SK-N-SH treated with all-trans-retinoic acid at 6 μM for 48 hours (cell line): ENCODE data around the gene NFYB.
A peak's percentile ranks its signal among the peaks of the same experiment; 100 is the strongest.
"Not testable (repeated sequence)": the region's sequence is repeated elsewhere in the genome, so short reads cannot be mapped to it uniquely, and the experiment has no call there.

Experiments used
- ATAC-seq: fragments of 200-7000 bp; cut with Tn5 transposase; 3 replicates; pipeline ENCODE4 v1.9.1; 2020; ENCODE audit warnings: mild to moderate bottlenecking, moderate library complexity
- BACH2 ChIP-seq: fragments of 250-450 bp; sonication (Bioruptor Pico); IDR thresholded peaks from 2 replicates; pipeline ENCODE4 v1.9.0; 2021; ENCODE audit warnings: mild to moderate bottlenecking, borderline replicate concordance
- CSDC2 ChIP-seq: fragments of 250-450 bp; sonication (Bioruptor Pico); IDR thresholded peaks from 2 replicates; pipeline ENCODE4 v1.5.0; 2020; ENCODE audit warnings: mild to moderate bottlenecking, moderate library complexity
- ESRRG ChIP-seq: fragments of 250-450 bp; sonication (Bioruptor Pico); IDR thresholded peaks from 2 replicates; pipeline ENCODE4 v1.6.1; 2021; ENCODE audit warnings: mild to moderate bottlenecking
- GLIS3 ChIP-seq: fragments of 250-450 bp; sonication (Bioruptor Pico); IDR thresholded peaks from 2 replicates; pipeline ENCODE4 v1.5.0; 2020; ENCODE audit warnings: mild to moderate bottlenecking, moderate library complexity
- OSR1 ChIP-seq: fragments of 250-450 bp; sonication (Bioruptor Pico); IDR thresholded peaks from 2 replicates; pipeline ENCODE4 v1.8.0; 2022; ENCODE audit warnings: moderate library complexity, mild to moderate bottlenecking, inconsistent platforms
- PPARA ChIP-seq: fragments of 250-450 bp; sonication (Bioruptor Pico); IDR thresholded peaks from 2 replicates; pipeline ENCODE4 v1.5.0; 2020; ENCODE audit warnings: mild to moderate bottlenecking, borderline replicate concordance
- RARB ChIP-seq: fragments of 250-450 bp; sonication (Bioruptor Pico); IDR thresholded peaks from 2 replicates; pipeline ENCODE4 v1.8.0; 2021; ENCODE audit warnings: mild to moderate bottlenecking, moderate library complexity
- SNAI2 ChIP-seq: fragments of 250-450 bp; sonication (Bioruptor Pico); IDR thresholded peaks from 2 replicates; pipeline ENCODE4 v1.5.0; 2020; ENCODE audit warnings: mild to moderate bottlenecking, moderate library complexity
- TCF4 ChIP-seq: fragments of 250-450 bp; sonication (Bioruptor Pico); IDR thresholded peaks from 2 replicates; pipeline ENCODE4 v1.8.0; 2021; ENCODE audit warnings: mild to moderate bottlenecking, moderate library complexity, borderline replicate concordance
- TOX ChIP-seq: fragments of 250-450 bp; sonication (Bioruptor Pico); IDR thresholded peaks from 2 replicates; pipeline ENCODE4 v1.8.0; 2021; ENCODE audit warnings: mild to moderate bottlenecking, moderate library complexity, borderline replicate concordance
- ZC3H10 ChIP-seq: fragments of 250-450 bp; sonication (Bioruptor Pico); IDR thresholded peaks from 2 replicates; pipeline ENCODE4 v1.5.1; 2021; ENCODE audit warnings: mild to moderate bottlenecking, moderate library complexity
- ZFP3 ChIP-seq: fragments of 250-450 bp; sonication (Bioruptor Pico); IDR thresholded peaks from 2 replicates; pipeline ENCODE4 v1.5.0; 2020; ENCODE audit warnings: mild to moderate bottlenecking, moderate library complexity
- ZFP30 ChIP-seq: fragments of 450-650 bp; formaldehyde crosslinking; IDR thresholded peaks from 2 replicates; pipeline ENCODE4 v1.5.0; 2022; ENCODE audit warnings: mild to moderate bottlenecking, moderate library complexity
- ZNF565 ChIP-seq: fragments of 450-650 bp; formaldehyde crosslinking; conservative IDR thresholded peaks from 2 replicates; pipeline ENCODE4 v1.5.0; 2020; ENCODE audit warnings: low read depth, mild to moderate bottlenecking, moderate library complexity
- ZNF70 ChIP-seq: fragments of 450-650 bp; formaldehyde crosslinking; IDR thresholded peaks from 2 replicates; pipeline ENCODE4 v1.5.0; 2020; ENCODE audit warnings: mild to moderate bottlenecking, moderate library complexity
- ZNF8 ChIP-seq: fragments of 450-650 bp; formaldehyde crosslinking; IDR thresholded peaks from 2 replicates; pipeline ENCODE4 v1.5.0; 2020; ENCODE audit warnings: mild to moderate bottlenecking, moderate library complexity
- TF ChIP-seq, protein P1 (sequence below): fragments of 250-450 bp; sonication (Bioruptor Pico); IDR thresholded peaks from 2 replicates; pipeline ENCODE4 v1.8.0; 2021; ENCODE audit warnings: low read depth, mild to moderate bottlenecking, moderate library complexity, borderline replicate concordance
- TF ChIP-seq, protein P2 (sequence below): fragments of 250-450 bp; sonication (Bioruptor Pico); IDR thresholded peaks from 2 replicates; pipeline ENCODE4 v1.5.1; 2021; ENCODE audit warnings: mild to moderate bottlenecking, moderate library complexity
- TF ChIP-seq, protein P3 (sequence below): fragments of 250-450 bp; sonication (Bioruptor Pico); IDR thresholded peaks from 2 replicates; pipeline ENCODE4 v1.5.1; 2020; ENCODE audit warnings: low read depth, mild to moderate bottlenecking, moderate library complexity
- TF ChIP-seq, protein P4 (sequence below): fragments of 250-450 bp; sonication (Bioruptor Pico); IDR thresholded peaks from 2 replicates; pipeline ENCODE4 v1.5.0; 2020; ENCODE audit warnings: mild to moderate bottlenecking, moderate library complexity

The NFYB gene

DNA sequence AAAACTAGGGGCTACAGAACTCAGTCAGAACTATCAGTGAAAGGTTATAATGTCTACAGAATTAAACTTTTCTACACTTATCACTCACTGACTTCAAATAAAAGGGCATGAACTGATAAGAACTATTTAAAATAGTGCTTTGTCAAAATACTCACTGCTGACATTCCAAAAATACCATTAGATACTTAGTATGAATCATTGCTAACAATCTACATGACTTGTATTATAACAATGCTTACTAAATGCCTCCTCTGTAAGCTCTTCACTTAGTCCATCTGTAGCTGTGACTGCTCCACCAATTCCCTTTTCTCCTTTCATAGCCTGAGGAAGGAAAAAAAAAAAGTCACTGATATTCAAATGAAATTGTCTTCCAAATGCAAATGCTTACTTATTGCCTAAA lies 17.0 kb downstream of the NFYB start (continued):
- no peak for TF ChIP-seq BACH2
- TF ChIP-seq, protein P1, sequence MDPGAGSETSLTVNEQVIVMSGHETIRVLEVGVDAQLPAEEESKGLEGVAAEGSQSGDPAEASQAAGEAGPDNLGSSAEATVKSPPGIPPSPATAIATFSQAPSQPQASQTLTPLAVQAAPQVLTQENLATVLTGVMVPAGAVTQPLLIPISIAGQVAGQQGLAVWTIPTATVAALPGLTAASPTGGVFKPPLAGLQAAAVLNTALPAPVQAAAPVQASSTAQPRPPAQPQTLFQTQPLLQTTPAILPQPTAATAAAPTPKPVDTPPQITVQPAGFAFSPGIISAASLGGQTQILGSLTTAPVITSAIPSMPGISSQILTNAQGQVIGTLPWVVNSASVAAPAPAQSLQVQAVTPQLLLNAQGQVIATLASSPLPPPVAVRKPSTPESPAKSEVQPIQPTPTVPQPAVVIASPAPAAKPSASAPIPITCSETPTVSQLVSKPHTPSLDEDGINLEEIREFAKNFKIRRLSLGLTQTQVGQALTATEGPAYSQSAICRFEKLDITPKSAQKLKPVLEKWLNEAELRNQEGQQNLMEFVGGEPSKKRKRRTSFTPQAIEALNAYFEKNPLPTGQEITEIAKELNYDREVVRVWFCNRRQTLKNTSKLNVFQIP = no peak
- TF ChIP-seq, protein P2, sequence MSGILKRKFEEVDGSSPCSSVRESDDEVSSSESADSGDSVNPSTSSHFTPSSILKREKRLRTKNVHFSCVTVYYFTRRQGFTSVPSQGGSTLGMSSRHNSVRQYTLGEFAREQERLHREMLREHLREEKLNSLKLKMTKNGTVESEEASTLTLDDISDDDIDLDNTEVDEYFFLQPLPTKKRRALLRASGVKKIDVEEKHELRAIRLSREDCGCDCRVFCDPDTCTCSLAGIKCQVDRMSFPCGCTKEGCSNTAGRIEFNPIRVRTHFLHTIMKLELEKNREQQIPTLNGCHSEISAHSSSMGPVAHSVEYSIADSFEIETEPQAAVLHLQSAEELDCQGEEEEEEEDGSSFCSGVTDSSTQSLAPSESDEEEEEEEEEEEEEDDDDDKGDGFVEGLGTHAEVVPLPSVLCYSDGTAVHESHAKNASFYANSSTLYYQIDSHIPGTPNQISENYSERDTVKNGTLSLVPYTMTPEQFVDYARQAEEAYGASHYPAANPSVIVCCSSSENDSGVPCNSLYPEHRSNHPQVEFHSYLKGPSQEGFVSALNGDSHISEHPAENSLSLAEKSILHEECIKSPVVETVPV = no peak

DNA sequence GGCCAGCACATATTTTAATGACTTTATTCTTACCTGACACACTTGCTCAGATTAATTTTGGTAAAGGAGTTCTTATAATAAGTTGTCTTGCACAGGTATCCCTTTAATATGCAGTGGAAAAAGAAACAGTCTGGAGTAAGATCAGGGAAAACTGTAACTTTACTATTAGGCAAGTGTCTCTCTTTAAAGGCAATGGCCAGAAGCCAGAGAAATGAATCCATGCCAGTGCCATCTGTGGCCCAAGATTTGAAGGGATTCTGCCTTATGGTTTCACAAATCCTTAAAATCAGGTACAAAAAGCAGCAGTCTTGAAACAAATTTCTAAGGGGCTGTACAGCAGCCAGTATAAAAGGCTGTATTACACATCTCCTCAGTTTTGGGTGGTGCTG lies 22.4 kb downstream of the NFYB start:
- ATAC-seq = no peak
- no peak for TF ChIP-seq ZFP3 (CRISPR knock-in tag)
- TF ChIP-seq ESRRG (CRISPR knock-in tag) = no peak
- no peak for TF ChIP-seq PPARA (CRISPR knock-in tag)
- TF ChIP-seq, protein P3, sequence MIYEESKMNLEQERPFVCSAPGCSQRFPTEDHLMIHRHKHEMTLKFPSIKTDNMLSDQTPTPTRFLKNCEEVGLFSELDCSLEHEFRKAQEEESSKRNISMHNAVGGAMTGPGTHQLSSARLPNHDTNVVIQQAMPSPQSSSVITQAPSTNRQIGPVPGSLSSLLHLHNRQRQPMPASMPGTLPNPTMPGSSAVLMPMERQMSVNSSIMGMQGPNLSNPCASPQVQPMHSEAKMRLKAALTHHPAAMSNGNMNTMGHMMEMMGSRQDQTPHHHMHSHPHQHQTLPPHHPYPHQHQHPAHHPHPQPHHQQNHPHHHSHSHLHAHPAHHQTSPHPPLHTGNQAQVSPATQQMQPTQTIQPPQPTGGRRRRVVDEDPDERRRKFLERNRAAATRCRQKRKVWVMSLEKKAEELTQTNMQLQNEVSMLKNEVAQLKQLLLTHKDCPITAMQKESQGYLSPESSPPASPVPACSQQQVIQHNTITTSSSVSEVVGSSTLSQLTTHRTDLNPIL (CRISPR knock-in tag) = no peak
- TF ChIP-seq SNAI2 (CRISPR knock-in tag) = no peak
- TF ChIP-seq TOX (CRISPR knock-in tag) = no peak
- TF ChIP-seq ZNF8 (CRISPR knock-in tag) = no peak
- TF ChIP-seq, all 23 proteins: peak for 0

DNA sequence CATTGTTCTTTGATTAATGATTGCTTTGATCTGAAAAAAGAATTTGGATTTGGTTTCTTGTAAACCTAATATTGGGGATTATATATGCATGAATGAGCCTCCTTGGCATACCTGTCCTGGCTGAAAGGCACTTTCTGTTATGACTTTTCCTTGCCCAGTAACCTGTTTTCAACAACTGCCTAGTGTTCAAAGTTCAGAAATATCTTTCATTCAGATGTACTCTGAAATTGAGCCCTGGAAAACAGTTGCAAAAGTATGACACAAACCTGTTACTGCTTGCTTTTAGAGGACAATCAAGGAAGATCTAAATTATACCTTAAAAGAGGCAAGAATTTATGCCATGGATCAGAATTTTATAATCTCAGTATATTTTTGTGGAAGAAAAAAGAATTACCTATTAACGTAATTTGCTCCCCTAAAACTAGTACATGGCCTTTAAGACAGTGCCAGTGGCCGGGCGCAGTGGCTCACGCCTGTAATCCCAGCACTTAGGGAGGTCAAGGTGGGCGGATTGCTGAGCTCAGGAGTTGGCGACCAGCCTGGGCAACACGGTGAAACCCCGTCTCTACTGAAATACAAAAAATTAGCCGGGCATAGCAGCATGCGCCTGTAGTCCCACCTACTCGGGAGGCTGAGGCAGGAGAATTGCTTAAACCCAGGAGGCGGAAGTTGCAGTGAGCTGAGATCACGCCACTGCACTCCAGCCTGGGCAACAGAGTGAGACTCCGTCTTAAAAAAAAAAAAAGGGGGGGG lies 23.0 kb downstream of the NFYB start:
- ATAC-seq = not testable (repeated sequence)

DNA sequence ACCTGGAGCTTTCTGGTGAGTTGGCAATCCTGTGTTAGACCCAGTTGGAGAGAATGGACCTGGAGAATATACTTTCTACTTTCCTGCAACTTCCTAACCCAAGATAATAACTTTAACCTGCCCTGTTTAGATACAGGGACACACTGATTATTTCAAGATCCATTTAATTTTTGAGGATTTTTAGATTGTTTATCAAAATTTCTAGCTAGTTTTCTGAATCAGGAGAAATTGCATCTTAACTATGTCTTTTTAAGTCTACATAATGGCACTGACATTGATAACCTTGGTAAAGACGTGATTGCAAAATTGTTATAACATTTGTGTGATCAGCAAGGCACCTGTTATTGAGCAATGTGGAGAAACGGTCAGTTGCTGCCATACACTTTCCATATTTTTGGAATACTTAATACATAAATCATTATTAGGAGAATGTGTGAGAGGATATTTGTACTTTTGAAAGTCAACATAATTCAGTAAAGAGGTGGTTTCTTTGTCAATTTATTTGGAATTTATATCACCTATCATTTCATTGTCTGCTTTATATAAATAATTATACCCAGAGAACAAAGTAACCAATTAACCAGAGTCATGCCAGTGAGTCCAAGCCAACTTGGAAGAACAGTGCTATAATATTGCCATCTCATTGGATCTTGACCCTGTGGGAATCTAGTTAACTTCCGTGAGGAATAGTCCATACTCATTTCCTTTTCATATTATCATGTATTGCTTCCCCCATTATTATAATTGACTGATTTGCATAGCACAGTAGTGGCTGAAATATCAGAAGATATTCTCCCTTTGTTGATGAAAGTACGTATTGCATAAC lies 28.4 kb downstream of the NFYB start:
- TF ChIP-seq ZFP3 (CRISPR knock-in tag) = no peak
- no peak for TF ChIP-seq TCF4 (CRISPR knock-in tag)
- no peak for TF ChIP-seq GLIS3
- TF ChIP-seq CSDC2 (CRISPR knock-in tag) = no peak
- TF ChIP-seq ZNF565 = no peak
- TF ChIP-seq PPARA (CRISPR knock-in tag) = no peak
- TF ChIP-seq RARB (CRISPR knock-in tag) = no peak
- no peak; the same call in 2 of the 3 replicates for ATAC-seq

GRCh38 chr12:104108755-104109445 lies 29.1 kb downstream of the NFYB start:
- peak; percentile 100 for ATAC-seq
- TF ChIP-seq ZFP3 (CRISPR knock-in tag) = no peak
- no peak for TF ChIP-seq ZNF70 (CRISPR knock-in tag)
- TF ChIP-seq GLIS3 = no peak
- no peak for TF ChIP-seq ZFP30 (CRISPR knock-in tag)
- TF ChIP-seq OSR1 = no peak
- TF ChIP-seq, protein P2 = no peak
- TF ChIP-seq ZC3H10 (CRISPR knock-in tag) = no peak
- no peak for TF ChIP-seq TOX (CRISPR knock-in tag)
- no peak for TF ChIP-seq TCF4 (CRISPR knock-in tag)
- TF ChIP-seq SNAI2 (CRISPR knock-in tag) = no peak
- TF ChIP-seq, protein P1 = no peak
- TF ChIP-seq ZNF565 = no peak
- TF ChIP-seq, protein P3 (CRISPR knock-in tag) = no peak
- TF ChIP-seq, protein P4, sequence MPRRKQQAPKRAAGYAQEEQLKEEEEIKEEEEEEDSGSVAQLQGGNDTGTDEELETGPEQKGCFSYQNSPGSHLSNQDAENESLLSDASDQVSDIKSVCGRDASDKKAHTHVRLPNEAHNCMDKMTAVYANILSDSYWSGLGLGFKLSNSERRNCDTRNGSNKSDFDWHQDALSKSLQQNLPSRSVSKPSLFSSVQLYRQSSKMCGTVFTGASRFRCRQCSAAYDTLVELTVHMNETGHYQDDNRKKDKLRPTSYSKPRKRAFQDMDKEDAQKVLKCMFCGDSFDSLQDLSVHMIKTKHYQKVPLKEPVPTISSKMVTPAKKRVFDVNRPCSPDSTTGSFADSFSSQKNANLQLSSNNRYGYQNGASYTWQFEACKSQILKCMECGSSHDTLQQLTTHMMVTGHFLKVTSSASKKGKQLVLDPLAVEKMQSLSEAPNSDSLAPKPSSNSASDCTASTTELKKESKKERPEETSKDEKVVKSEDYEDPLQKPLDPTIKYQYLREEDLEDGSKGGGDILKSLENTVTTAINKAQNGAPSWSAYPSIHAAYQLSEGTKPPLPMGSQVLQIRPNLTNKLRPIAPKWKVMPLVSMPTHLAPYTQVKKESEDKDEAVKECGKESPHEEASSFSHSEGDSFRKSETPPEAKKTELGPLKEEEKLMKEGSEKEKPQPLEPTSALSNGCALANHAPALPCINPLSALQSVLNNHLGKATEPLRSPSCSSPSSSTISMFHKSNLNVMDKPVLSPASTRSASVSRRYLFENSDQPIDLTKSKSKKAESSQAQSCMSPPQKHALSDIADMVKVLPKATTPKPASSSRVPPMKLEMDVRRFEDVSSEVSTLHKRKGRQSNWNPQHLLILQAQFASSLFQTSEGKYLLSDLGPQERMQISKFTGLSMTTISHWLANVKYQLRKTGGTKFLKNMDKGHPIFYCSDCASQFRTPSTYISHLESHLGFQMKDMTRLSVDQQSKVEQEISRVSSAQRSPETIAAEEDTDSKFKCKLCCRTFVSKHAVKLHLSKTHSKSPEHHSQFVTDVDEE = no peak
